Stimulated activated CD4-positive, alpha-beta T cell treated with anti-CD3 and anti-CD28 coated beads, Interleukin-1b, Interleukin-23, amount 100 ng/mL, for 48 hours (primary cell): ENCODE results near the gene BIN1.

Source experiments
- DNase-seq: peaks from one replicate; pipeline ENCODE4 v3.0.0-alpha.2; 2020

The BIN1 gene

GRCh38 chr2:127016329-127016728 lies 90.6 kb downstream of the BIN1 start:
- DNase-seq, result no peak

GRCh38 chr2:127015106-127015910 lies 91.6 kb downstream of the BIN1 start:
- no peak for DNase-seq

DNA sequence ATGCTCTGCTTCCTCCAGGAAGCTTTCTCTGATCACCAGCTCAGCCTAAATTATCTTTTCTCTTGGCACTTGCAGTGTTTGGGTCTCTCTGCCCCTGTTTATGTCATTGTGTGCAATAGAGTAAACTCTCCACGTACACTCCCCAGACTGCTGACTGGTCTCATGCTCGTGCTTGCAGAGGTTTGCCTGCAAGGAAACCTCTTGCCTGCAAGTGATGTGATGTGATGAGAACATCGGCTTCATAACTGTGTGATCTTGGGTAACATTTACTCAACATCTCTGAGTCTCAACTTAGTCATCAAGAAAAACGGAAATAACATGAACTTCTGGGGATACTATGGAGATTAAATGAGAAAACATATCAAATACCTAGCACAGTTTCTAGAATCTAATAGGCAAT lies 92.3 kb downstream of the BIN1 start:
- no peak for DNase-seq

DNA sequence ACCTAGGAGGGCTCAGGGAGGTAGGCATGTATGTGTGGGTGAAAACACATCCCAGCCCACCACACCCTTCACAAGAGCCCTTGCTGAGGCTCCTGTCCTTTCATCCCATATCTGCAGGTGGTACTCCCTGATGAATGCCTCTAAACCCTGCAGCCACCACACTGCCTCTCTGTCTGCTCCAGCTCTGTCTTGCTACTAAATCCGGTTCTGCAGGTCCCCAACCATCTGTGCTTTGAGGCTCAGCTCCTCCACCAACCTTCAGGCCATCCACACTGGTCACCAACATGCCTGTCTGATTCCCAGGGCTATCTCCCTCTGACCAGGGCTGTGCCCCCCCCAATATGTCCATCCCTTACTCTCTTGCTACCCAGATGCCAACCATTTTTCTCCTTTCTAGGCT lies 92.7 kb downstream of the BIN1 start:
- DNase-seq, result no peak

DNA sequence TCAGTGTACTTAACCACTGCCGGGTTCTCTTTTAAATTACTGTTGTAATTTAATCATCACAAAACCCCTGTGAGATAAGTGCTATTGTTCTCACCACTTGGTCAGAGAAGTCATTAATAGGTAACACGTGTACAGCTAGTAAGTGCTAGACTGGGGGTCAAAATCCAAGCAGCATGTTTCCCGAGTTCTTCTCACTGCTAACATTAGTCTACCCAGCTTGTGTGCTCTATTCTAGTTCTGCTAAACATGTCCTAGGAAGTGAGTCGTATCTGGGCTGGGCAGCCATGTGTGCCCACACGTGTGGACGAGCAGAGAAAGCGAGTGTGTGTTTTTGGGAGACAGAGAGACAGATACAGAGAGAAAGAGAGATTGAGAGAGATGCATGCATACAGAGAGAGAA lies 94.1 kb downstream of the BIN1 start:
- DNase-seq, result no peak

DNA sequence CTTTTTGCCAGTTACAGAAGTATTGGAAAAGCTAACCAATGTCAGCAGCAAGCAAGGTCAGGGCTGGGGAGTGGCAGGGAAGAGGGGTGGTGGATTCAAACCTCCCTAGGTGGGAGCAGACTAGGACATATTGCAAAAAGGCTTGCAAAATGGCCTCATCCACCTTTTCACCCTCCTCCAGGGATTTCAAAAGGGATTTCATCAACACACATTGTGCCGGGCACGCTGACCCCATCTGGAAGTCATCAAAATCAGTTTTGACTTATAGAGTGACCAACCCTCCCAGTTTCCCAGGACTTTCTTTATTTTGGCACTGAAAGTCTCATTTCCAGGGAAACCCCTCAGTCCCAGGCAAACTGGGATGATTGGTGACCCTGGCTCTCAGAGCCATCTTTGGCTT lies 94.7 kb downstream of the BIN1 start:
- no peak for DNase-seq

DNA sequence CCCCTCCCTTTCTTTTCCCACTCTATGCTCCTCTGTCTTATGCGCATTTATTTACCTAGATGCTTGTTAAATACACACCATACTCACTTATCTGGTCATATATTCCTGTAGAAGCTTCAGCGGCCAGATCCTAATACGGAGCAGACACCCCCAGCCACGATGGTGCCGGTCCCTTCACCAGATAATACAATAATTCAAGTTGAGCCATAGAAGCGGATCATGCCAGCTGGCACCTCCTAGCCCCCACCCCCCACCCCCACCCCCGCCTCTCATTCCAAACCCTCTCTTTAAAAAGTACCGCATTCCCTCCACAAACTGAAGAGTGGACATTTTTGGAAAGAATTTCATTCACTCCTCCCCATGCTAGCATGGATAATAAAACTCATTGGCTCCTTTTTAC lies 95.2 kb downstream of the BIN1 start:
- no peak for DNase-seq

DNA sequence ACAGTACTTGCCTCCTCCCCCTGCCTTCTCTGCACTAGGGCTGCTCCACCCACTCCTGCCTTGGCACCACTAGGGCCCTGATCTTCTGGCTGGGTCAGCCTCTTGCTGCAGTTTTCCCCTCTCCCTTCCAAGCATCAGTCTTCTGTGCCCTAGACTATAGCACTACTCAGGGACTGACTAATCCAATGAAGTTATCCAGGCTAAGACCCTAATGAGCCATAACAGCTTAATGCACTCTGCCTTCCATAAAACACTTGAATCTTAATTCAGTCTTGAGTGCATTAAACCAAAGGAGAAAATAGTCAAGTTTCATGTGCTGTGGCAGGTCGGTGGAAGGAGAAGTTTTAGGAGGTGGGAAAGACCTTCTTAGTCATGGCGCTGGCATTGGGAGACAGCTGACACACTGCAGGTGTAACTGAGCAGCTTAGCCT lies 95.7 kb downstream of the BIN1 start:
- no peak for DNase-seq

DNA sequence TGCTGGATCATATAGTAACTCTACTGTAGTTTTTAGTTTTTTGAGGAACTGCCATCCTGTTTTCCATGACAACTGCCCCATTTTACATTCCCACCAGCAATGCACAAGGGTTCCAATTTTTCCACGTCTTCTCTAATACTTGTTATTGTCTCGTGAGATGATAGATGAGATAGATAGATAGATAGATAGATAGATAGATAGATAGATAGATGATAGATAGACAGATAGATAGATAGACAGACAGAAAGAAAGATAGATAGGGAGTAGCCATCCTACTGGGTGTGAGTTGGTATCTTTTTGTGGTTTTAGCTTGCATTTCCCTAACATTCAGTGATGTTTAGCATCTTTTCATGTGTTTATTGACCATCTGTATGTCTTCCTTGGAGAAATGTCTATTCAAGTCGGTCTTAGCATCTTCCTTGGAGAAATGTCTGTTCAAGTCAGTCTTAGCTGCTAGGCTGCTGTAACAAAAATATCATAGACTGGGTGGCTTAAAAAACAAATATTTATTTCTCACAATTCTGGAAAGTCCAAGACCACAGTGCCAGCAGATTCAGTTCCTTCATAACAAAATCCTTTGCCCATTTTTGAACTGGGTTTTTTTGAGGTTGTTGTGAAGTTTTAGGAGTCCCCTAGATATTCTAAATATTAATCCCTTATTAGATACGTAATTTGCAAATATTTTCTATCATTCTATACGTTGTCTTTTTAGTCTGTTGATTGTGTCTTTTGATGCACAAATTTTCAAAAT lies 98.5 kb downstream of the BIN1 start:
- DNase-seq, result no peak

- DNase-seq, result no peak
These were observed 99.3 kb downstream of the BIN1 start for GRCh38 chr2:127007652-127008051.

- DNase-seq, result no peak
These were observed 100.0 kb downstream of the BIN1 start for GRCh38 chr2:127006962-127007361.

DNA sequence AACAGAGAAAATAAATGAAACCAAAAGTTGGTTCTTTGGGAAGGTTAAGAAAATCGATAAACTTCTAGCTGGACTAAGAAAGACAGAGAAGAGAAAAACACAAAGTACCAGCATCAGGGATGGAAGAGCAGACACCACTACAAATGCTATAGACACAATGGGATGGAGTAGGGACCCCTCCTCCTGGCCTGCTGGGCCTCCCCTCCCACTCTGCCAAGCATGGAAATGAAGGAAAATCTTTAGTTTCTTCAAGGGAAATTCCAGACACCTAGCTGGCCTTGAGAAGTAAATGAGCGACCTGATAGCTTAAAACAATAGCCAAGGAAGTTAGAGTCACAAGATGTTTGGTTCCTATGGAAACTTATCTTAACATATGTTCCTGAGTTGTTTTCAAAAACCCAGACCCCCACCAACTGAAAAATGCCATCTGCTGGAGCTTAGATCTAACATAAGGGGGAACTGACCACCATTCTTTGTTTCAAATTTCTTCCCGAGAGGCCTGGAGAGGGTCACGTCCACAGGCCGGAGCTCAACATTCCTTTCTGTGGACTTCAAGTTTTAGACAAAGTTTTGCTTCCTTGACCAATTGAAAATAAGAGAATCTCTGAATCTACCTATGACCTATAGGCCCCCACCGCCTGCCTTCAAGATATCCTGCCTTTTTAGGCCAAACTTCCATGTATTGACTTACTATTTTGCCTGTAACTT lies 101.9 kb downstream of the BIN1 start:
- no peak for DNase-seq

DNA sequence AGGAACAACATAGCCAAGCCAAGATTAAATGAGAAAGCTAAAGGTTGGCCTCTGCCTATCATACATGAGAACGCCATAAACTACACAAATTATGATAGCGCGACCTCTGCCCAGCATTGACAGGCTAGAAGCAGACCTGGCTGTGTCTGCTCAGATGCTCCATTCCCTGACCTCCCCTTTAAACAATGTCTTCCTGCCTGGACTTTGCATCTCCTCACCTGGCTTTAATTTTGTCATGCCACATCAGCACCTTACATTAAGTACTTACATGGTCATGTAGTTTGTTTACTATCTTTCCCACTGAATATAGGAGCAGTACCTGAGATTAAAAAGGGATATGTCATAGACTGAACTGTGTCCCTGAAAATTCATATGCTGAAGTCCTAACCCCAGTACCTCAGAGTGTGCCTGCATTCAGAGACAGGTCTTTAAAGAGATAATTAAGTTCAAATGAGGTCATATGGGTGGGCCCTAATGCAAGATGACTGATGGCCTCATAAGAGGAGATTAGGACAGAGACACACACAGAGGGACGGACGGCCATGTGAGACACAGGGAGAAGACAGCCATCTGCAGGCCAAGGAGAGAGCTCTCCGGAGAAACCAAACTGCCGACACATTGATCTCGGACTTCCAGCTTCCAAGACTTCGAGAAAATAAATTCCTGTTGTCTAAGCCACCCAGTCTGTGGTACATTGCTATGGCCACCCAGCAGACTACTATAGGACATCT lies 103.7 kb downstream of the BIN1 start:
- no peak for DNase-seq

DNA sequence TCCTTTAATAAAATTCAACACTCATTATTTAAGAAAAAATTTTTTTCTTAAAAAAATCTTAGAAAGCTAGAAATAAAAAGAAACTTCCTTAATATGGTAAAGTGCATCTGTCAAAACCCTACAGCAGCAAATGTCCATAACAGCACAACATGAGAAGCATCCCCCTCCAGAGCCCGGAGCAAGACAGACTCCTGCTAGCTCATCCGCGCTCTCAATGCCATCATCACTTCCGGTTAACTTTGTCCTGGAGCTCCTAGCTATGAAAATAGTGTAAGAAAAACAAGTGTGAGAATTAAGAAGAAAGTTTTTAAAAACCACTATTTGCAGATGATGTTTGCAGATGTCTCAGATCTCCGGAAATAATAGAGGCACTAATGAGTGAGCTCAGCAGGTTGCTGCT lies 105.2 kb downstream of the BIN1 start:
- no peak for DNase-seq

GRCh38 chr2:127000937-127001336 lies 106.0 kb downstream of the BIN1 start:
- no peak for DNase-seq

DNA sequence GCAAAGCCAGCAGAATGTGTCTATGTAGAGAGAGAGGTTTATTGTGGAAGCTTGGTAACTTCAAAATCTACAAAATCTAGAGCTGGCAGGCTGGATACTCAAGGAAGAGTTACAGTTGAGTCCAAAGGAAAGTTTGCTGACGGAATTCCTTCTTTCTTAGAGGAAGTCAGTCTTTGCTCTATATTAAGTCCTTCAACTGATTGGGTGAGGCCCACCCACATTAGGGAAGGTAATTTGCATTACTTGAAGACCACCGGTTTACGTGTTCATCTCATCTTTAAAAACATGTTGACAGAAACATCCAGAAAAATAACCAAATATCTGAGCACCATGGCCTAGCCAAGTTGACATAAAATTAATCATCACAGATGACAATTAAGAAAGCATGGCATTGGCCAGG lies 106.8 kb downstream of the BIN1 start:
- no peak for DNase-seq

- no peak for DNase-seq
These were observed 107.7 kb downstream of the BIN1 start for GRCh38 chr2:126999106-126999756.

DNA sequence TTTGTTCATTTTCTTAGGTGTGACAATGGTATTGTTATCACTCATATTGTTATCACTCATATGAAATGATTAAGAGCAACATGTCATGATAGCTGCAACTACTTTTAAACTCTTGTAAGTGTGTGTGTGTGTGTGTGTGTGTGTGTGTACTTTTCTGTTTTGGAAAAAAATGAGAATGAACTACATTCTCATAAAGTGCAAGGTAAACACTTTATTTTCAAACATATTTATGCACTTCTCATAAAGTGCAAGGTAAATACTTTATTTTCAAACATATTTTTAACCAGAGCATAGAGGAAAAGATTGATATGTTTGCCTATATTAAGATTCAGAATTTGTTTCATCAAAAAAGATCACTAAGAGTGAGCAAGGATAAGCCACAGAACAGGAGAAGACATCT lies 108.5 kb downstream of the BIN1 start:
- DNase-seq, result no peak
